HCT116 (cell line): ENCODE data around the gene CELA2B. TPM values are rescaled to one million over a fixed set of nuclear protein-coding genes. Genes with fewer than 3 reads are reported as not detected.

Experiments used
- ATAC-seq: fragments of 200-7000 bp; cut with Tn5 transposase; 2 replicates; pipeline ENCODE4 v1.9.1; 2020; ENCODE audit warnings: mild to moderate bottlenecking, moderate library complexity
- BruUV-seq: library from RNA; stranded (reverse); fragments of 400-500 nt; replicated peaks from 2 replicates; lab custom pipeline; 2021; lab: Mats Ljungman, UMichigan
- CTCF ChIA-PET: fragments of 300-600 bp; sonication (Branson Sonifier 250); formaldehyde crosslinking; loops from one replicate; lab custom pipeline; 2021; ENCODE audit warnings: antibody characterized with exemption; lab: Charles Lee
- POLR2A ChIA-PET: fragments of 300-600, 350-600 bp; sonication (Branson Sonifier 250); formaldehyde crosslinking; loops from one replicate; lab custom pipeline; 2021; ENCODE audit warnings: antibody characterized with exemption; lab: Charles Lee
- RAD21 ChIA-PET, 2 experiments: fragments of 300-600 bp; sonication (Branson Sonifier 250); formaldehyde crosslinking; loops; one replicate each; lab custom pipeline; 2023; ENCODE audit warnings: low total read pairs in 2 of 2; ENCODE audit not compliant: uncharacterized antibody in 2 of 2, unreplicated experiment in 2 of 2, low non-redundant PET in 1 of 2; lab: Charles Lee
- DNase-seq: peaks from one replicate; pipeline ENCODE4 v3.0.0-alpha.2; 2010; ENCODE audit warnings: low read depth, low spot score
- H2AFZ ChIP-seq: fragments of 200-600 bp; shearing (Covaris generic), sonication (generic); 2 replicates; pipeline ENCODE4 v1.6.1; 2017; ENCODE audit warnings: low read depth, mixed run types, mixed read lengths, antibody characterized with exemption, low read length; ENCODE audit not compliant: poor library complexity, severe bottlenecking
- H3K27ac ChIP-seq: 2 replicates; pipeline ENCODE4 v1.5.1; 2012; ENCODE audit warnings: low read depth, low read length
- H3K27me3 ChIP-seq: fragments of 200-600 bp; sonication (generic); 2 replicates; pipeline ENCODE4 v1.6.1; 2016; ENCODE audit warnings: mixed run types, low read length, mixed read lengths; ENCODE audit not compliant: insufficient read depth
- H3K36me3 ChIP-seq, 2 experiments: fragments of 200-500 bp in 1 of 2; fragments of 200-600 bp in 1 of 2; sonication (Bioruptor generic) in 1 of 2; sonication (generic) in 1 of 2; 2 replicates each; pipeline versions ENCODE4 v1.5.1 to v1.6.1; 2014 to 2016; ENCODE audit warnings: low read length in 2 of 2, inconsistent platforms in 1 of 2, mixed read lengths in 1 of 2, mixed run types in 1 of 2; ENCODE audit not compliant: insufficient read depth in 2 of 2, control insufficient read depth in 1 of 2
- H3K4me1 ChIP-seq, 2 experiments: fragments of 200-600 bp in 1 of 2; sonication (generic) in 1 of 2; 2 replicates each; pipeline versions ENCODE4 v1.5.1 to v1.6.1; 2012 to 2017; ENCODE audit warnings: low read length in 2 of 2, inconsistent platforms in 1 of 2, mild to moderate bottlenecking in 1 of 2, mixed read lengths in 1 of 2, mixed run types in 1 of 2, moderate library complexity in 1 of 2; ENCODE audit not compliant: insufficient read depth in 2 of 2, control insufficient read depth in 1 of 2
- H3K4me2 ChIP-seq: fragments of 200-600 bp; sonication (generic); 2 replicates; pipeline ENCODE4 v1.6.1; 2017; ENCODE audit warnings: mixed run types, low read length, mixed read lengths
- H3K4me3 ChIP-seq, 2 experiments: fragments of 200-600 bp in 1 of 2; sonication (generic) in 1 of 2; replicated peaks in 1 of 2; 2 replicates each; pipeline ENCODE4 v1.5.1; 2011 to 2016; ENCODE audit warnings: low read length in 2 of 2, control low read depth in 1 of 2, low read depth in 1 of 2, mild to moderate bottlenecking in 1 of 2, mixed read lengths in 1 of 2, mixed run types in 1 of 2
- H3K79me2 ChIP-seq: fragments of 200-600 bp; sonication (generic); 2 replicates; pipeline ENCODE4 v1.6.1; 2017; ENCODE audit warnings: mild to moderate bottlenecking, mixed run types, low read length, moderate library complexity, mixed read lengths; ENCODE audit not compliant: insufficient read depth
- H3K9ac ChIP-seq: fragments of 200-600 bp; sonication (generic); 2 replicates; pipeline ENCODE4 v1.6.1; 2016; ENCODE audit warnings: low read length, mixed read lengths
- H3K9me2 ChIP-seq: fragments of 200-600 bp; sonication (generic), shearing (Covaris generic); 2 replicates; pipeline ENCODE4 v1.6.1; 2017; ENCODE audit warnings: mixed run types, mild to moderate bottlenecking, moderate library complexity; ENCODE audit not compliant: insufficient read depth
- H3K9me3 ChIP-seq, 2 experiments: fragments of 200-500 bp in 1 of 2; fragments of 200-600 bp in 1 of 2; sonication (Bioruptor generic) in 1 of 2; sonication (generic) in 1 of 2; 2 replicates each; pipeline ENCODE4 v1.6.1; 2014 to 2017; ENCODE audit warnings: low read length in 2 of 2, mixed read lengths in 2 of 2, inconsistent platforms in 1 of 2, low read depth in 1 of 2, mild to moderate bottlenecking in 1 of 2, mixed run types in 1 of 2, moderate library complexity in 1 of 2; ENCODE audit not compliant: control insufficient read depth in 1 of 2, insufficient read depth in 1 of 2
- H4K20me1 ChIP-seq: fragments of 200-600 bp; sonication (generic), shearing (Covaris generic); 2 replicates; pipeline ENCODE4 v1.6.1; 2017; ENCODE audit warnings: mixed run types, mild to moderate bottlenecking, moderate library complexity; ENCODE audit not compliant: insufficient read depth
- ATF3 ChIP-seq: IDR thresholded peaks from 2 replicates; pipeline ENCODE4 v1.6.1; 2012
- CBX3 ChIP-seq: IDR thresholded peaks from 2 replicates; pipeline ENCODE4 v1.6.1; 2012; ENCODE audit warnings: low read depth
- CEBPB ChIP-seq: IDR thresholded peaks from 2 replicates; pipeline ENCODE4 v1.6.1; 2012; ENCODE audit warnings: low read depth
- ELF1 ChIP-seq: IDR thresholded peaks from 2 replicates; pipeline ENCODE4 v1.6.1; 2012; ENCODE audit warnings: low read depth, borderline replicate concordance
- EZH2 ChIP-seq: fragments of 200-600 bp; sonication (generic); IDR thresholded peaks from 2 replicates; pipeline ENCODE4 v1.6.1; 2017; ENCODE audit warnings: antibody characterized with exemption, mixed run types
- EZH2phosphoT487 ChIP-seq: fragments of 200-600 bp; IDR thresholded peaks from 2 replicates; pipeline ENCODE4 v1.6.1; 2018; ENCODE audit warnings: antibody characterized with exemption, borderline replicate concordance
- FOSL1 ChIP-seq: IDR thresholded peaks from 2 replicates; pipeline ENCODE4 v1.6.1; 2012; ENCODE audit warnings: low read depth
- JUND ChIP-seq: IDR thresholded peaks from 2 replicates; pipeline ENCODE4 v1.6.1; 2012
- MAX ChIP-seq: IDR thresholded peaks from 2 replicates; pipeline ENCODE4 v1.6.1; 2012
- POLR2A ChIP-seq: IDR thresholded peaks from 2 replicates; pipeline ENCODE4 v1.7.0; 2011; ENCODE audit warnings: borderline replicate concordance; ENCODE audit not compliant: insufficient read depth, insufficient read length; ENCODE audit errors: extremely low read depth
- POLR2AphosphoS5 ChIP-seq: IDR thresholded peaks from 2 replicates; pipeline ENCODE4 v1.6.1; 2011; ENCODE audit warnings: mild to moderate bottlenecking, low read depth, low read length, moderate library complexity
- RAD21 ChIP-seq: IDR thresholded peaks from 2 replicates; pipeline ENCODE4 v1.6.1; 2012; ENCODE audit warnings: low read depth, mild to moderate bottlenecking
- REST ChIP-seq: IDR thresholded peaks from 2 replicates; pipeline ENCODE4 v1.6.1; 2012; ENCODE audit warnings: low read depth
- SP1 ChIP-seq: IDR thresholded peaks from 2 replicates; pipeline ENCODE4 v1.6.1; 2012; ENCODE audit warnings: low read depth
- SRF ChIP-seq: IDR thresholded peaks from 2 replicates; pipeline ENCODE4 v1.6.1; 2012; ENCODE audit warnings: low read depth
- TCF7L2 ChIP-seq: IDR thresholded peaks from 2 replicates; pipeline ENCODE4 v1.7.0; 2011; ENCODE audit warnings: borderline replicate concordance, inconsistent platforms; ENCODE audit not compliant: insufficient read depth, insufficient read length; ENCODE audit errors: extremely low read depth
- ZBTB33 ChIP-seq: IDR thresholded peaks from 2 replicates; pipeline ENCODE4 v1.6.1; 2011; ENCODE audit warnings: mild to moderate bottlenecking, low read length, moderate library complexity; ENCODE audit not compliant: insufficient replicate concordance; ENCODE audit errors: extremely low read depth
- ZNF274 ChIP-seq: fragments of 200-500 bp; sonication (Bioruptor generic); IDR thresholded peaks from 2 replicates; pipeline ENCODE4 v1.6.1; 2014; ENCODE audit warnings: mild to moderate bottlenecking, low read depth, low read length, inconsistent platforms
- intact Hi-C: fragments of 100-400 bp; cut with micrococcal nuclease; formaldehyde crosslinking; loops from 2 replicates; pipeline ENCODE4 v1.10.0; 2022
- total RNA-seq: library from RNA; stranded (reverse); gene quantifications from one replicate; pipeline ENCODE4 v1.2.1, GENCODE V29; 2021; ENCODE audit not compliant: unreplicated experiment

Gene CELA2B
- total RNA-seq, 1 experiment from 2014 or later: not detected

- no peaks in the 10 kb centered on the region for H3K79me2 ChIP-seq
- CTCF ChIA-PET: no interaction called here
These were observed 38.0 kb downstream of the CELA2B start for GRCh38 chr1:15513919-15514318.

More at GRCh38 chr1:15513919-15514318, 38.0 kb downstream of the CELA2B start:
- ChIA-PET POLR2A (no interaction called here), RAD21 (no interaction called here)
- H4K20me1 ChIP-seq: no peaks in the 10 kb centered on the region
- no peak overlapping the region for H2AFZ ChIP-seq
- no peak for DNase-seq
- H3K36me3 ChIP-seq: peaks cover 2 to 5% of the 10 kb centered on the region in 2 experiments; a peak in 1 of 4 replicates
- no peaks in the 10 kb centered on the region for H3K27me3 ChIP-seq
- no peak overlapping the region for H3K9ac ChIP-seq
- no peaks in the 10 kb centered on the region for H3K9me3 ChIP-seq
- intact Hi-C loops: no loop called here
- no peak overlapping the region for H3K27ac ChIP-seq
- no peak overlapping the region for H3K4me3 ChIP-seq
- no peaks in the 10 kb centered on the region for H3K4me1 ChIP-seq
- H3K9me2 ChIP-seq: no peaks in the 10 kb centered on the region
- no TSS peak for BruUV-seq
- ATAC-seq: no peak
- no peak overlapping the region for H3K4me2 ChIP-seq
- no peak for TF ChIP-seq POLR2AphosphoS5
- no peak for TF ChIP-seq MAX
- TF ChIP-seq CEBPB: no peak
- no peak for TF ChIP-seq TCF7L2
- no peak for TF ChIP-seq ZBTB33
- no peak for TF ChIP-seq REST
- TF ChIP-seq POLR2A: no peak
- no peak for TF ChIP-seq SP1
- no peak for TF ChIP-seq ELF1
- TF ChIP-seq ATF3: no peak
- TF ChIP-seq JUND: no peak
- TF ChIP-seq RAD21: no peak
- TF ChIP-seq SRF: no peak
- TF ChIP-seq CBX3: no peak
- no peak for TF ChIP-seq EZH2
- TF ChIP-seq EZH2phosphoT487: no peak
- no peak for TF ChIP-seq FOSL1
- TF ChIP-seq ZNF274: no peak
